ENCODE results near the gene TMOD3. TPM values are rescaled to one million over a fixed set of nuclear protein-coding genes. Genes with fewer than 3 reads are reported as not detected.

The TMOD3 gene
- total and polyA plus RNA-seq, 2 donors = 11.6 to 53.8 TPM

Small RNA genes within 50 kb of the gene (small RNA-seq; reads per million reads assigned to genes)
- gene AC090971.5 (not detected), gene RF00017 (not detected), gene RF00019 (not detected), gene RNU6-90P (not detected)

Other genes with a start within 250 kb of the TMOD3 start
- gene DMXL2, start 206.9 kb upstream of the TMOD3 start, total RNA-seq = 116 TPM
- gene DMXL2, start 206.9 kb upstream of the TMOD3 start, polyA plus RNA-seq = 16.0 TPM
- gene SCG3, start 148.2 kb upstream of the TMOD3 start, total RNA-seq = 1.9 TPM
- gene SCG3, start 148.2 kb upstream of the TMOD3 start, polyA plus RNA-seq = 0.61 TPM
- 11.1 TPM for gene LYSMD2, start 92.0 kb upstream of the TMOD3 start, total RNA-seq
- gene LYSMD2, start 92.0 kb upstream of the TMOD3 start, polyA plus RNA-seq = 11.2 TPM
- 34.0 TPM for gene TMOD2, start 78.1 kb upstream of the TMOD3 start, total RNA-seq
- gene TMOD2, start 78.1 kb upstream of the TMOD3 start, polyA plus RNA-seq = 5.7 TPM
- gene LEO1, start 142.1 kb downstream of the TMOD3 start, total RNA-seq = 25.5 TPM
- 12.7 TPM for gene LEO1, start 142.1 kb downstream of the TMOD3 start, polyA plus RNA-seq
- gene MAPK6, start 189.6 kb downstream of the TMOD3 start, total RNA-seq = 50.8 TPM
- gene MAPK6, start 189.6 kb downstream of the TMOD3 start, polyA plus RNA-seq = 16.2 TPM

Data from urinary bladder (tissue), 2 donors.